Ectodermal cell (in vitro differentiated cells): ENCODE measurements around the gene THSD4.

Source experiments
- H3K27ac ChIP-seq: 2 replicates; pipeline ENCODE4 v1.7.0; 2013; ENCODE audit warnings: mild to moderate bottlenecking, low read depth, low read length; ENCODE audit not compliant: insufficient read depth, poor library complexity, severe bottlenecking
- H3K27me3 ChIP-seq: 2 replicates; pipeline ENCODE4 v1.7.0; 2013; ENCODE audit warnings: mild to moderate bottlenecking, low read length; ENCODE audit not compliant: insufficient read depth, control insufficient read depth, poor library complexity, severe bottlenecking
- H3K36me3 ChIP-seq: one replicate; pipeline ENCODE4 v1.7.0; 2013; ENCODE audit warnings: low read length; ENCODE audit not compliant: control insufficient read depth, insufficient read depth
- H3K4me1 ChIP-seq: one replicate; pipeline ENCODE4 v1.7.0; 2013; ENCODE audit warnings: low read length; ENCODE audit not compliant: control insufficient read depth, insufficient read depth
- H3K4me3 ChIP-seq: 2 replicates; pipeline ENCODE4 v1.7.0; 2013; ENCODE audit warnings: low read depth, low read length, control low read depth; ENCODE audit not compliant: insufficient read depth
- H3K9me3 ChIP-seq: 2 replicates; pipeline ENCODE4 v1.7.0; 2013; ENCODE audit warnings: mild to moderate bottlenecking, low read length, moderate library complexity; ENCODE audit not compliant: control insufficient read depth
- WGBS, 2 experiments: methylation state at CpG; one replicate each; pipeline ENCODE4 v1.1.7; 2013; ENCODE audit warnings: missing lambda C conversion rate in 2 of 2; 5-methylcytosine and 5-hydroxymethylcytosine counted together

Gene THSD4

DNA sequence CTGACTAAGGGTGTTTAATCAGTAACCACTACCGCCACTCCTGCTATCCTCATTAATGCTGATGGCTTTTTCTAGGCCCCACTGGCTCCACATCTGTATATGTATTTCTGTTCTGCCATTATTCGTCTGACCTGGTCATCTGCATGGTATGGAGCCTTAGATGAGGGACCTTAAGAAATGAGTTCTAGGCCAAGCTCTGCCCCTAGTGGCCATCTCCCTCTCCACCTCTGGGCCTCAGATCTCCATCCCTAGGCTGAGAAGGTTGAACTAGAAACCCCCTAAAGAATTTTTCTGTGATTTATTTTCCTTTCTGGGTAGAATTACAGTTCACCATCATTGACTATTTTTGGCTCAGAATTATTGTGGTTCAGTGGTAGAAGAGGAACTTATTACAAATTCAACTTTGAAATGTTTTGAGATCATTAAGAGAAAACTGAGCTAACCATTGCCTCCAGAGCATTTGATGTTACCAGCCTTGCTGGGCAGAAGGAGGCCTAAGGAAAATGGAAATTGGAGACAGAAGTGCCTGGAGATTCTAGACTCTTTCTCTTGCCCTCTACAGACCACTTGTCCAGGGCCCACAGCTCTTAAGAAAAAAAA, 369.9 kb downstream of the THSD4 start:
- WGBS, 2 experiments: 88 to 89% methylated on average over 2 of the region's 2 CpGs
- no peak overlapping the region for H3K27ac ChIP-seq
- no peaks in the 10 kb centered on the region for H3K9me3 ChIP-seq
- no peaks in the 10 kb centered on the region for H3K36me3 ChIP-seq
- H3K4me3 ChIP-seq: no peak overlapping the region
- no peaks in the 10 kb centered on the region for H3K4me1 ChIP-seq
- no peaks in the 10 kb centered on the region for H3K27me3 ChIP-seq

DNA sequence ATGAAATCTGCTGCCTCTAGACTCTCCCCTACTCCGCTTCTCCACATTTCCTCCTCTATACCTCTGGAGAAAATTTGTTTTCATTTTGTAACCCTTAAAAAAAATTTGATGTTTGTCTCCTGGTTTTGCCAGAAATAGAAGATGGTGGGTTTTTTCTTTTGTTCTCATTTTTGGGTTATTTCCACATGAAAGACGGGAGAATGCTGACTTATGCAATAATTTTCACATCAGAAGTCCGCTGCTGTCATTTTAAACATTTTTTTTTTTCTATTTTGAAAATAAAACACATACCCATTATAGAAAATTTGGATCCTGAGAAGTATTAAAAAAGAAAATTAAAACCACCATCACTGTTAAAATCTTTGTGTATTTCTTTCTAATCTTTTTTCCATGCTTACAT, 374.3 kb downstream of the THSD4 start:
- no peaks in the 10 kb centered on the region for H3K9me3 ChIP-seq
- no peaks in the 10 kb centered on the region for H3K27me3 ChIP-seq
- 100% methylated on average over 1 of the region's 3 CpGs for WGBS, 2 experiments
- H3K4me1 ChIP-seq: no peaks in the 10 kb centered on the region
- H3K4me3 ChIP-seq: no peak overlapping the region
- H3K27ac ChIP-seq: no peak overlapping the region
- no peaks in the 10 kb centered on the region for H3K36me3 ChIP-seq

DNA sequence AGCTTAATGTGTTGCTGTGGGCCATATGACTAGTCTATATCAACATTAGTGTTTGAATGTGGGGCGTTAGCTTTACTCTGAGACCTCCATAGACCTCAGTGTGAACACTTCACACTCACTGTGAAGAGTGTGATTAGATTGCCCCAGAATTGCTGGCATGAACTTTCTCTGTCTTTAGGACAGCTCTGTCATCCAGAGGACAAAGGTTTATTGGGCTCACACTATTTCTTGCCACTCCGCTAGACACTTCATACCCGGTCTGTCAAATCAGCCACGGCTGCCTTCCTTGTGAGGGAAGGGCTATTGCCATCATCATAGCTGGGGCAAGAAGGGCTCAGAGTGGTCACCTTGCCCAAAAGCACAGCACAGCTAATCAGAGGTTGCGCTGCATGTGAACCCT, 378.3 kb downstream of the THSD4 start:
- WGBS, 2 experiments: 94 to 96% methylated on average over 5 of the region's 5 CpGs
- Histone ChIP-seq H3K4me3 (no peak overlapping the region), H3K4me1 (no peaks in the 10 kb centered on the region), H3K27ac (no peak overlapping the region), H3K36me3 (no peaks in the 10 kb centered on the region), H3K27me3 (no peaks in the 10 kb centered on the region), H3K9me3 (no peaks in the 10 kb centered on the region)

DNA sequence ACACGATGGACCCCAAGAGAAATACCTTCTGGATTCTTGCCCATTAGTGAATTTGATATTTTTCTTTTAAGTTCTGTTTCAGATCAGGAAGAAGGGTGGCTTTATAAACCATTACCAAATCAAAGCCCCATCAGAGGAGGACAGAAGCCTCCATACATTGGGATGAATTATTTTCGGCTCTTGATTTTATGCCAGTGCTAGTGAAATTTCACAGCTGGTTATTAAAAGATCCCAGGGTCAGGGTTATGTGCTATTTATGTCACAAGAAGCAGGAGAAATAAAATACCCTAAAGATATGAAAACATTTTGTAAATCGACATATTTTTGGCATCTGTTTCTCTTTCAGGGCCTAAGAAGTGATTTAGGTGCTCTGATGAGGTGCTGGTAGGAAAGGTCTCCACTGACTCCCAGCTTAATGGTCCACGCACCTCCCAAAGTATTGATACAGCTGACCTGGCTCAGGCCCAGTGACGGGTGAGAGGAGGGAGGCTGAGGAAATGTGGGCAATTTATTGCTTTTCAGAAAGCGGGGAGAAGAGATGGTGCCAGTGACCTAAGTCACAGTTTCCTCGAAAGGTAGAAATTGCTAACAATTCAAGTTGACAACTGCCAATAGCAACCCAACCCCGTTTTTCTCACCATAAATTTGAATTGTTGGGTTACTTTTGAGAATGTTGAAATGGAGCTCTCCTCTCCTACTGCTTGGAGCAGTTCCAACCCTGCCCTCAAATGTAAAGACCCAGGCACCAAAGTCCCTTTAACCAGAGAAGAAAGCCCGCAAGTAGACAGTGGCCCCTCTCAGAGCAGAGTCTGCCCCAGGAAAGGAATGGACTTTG, 379.5 kb downstream of the THSD4 start:
- H3K9me3 ChIP-seq: no peaks in the 10 kb centered on the region
- no peaks in the 10 kb centered on the region for H3K36me3 ChIP-seq
- H3K4me3 ChIP-seq: no peak overlapping the region
- H3K27ac ChIP-seq: no peak overlapping the region
- WGBS, 2 experiments: 96 to 97% methylated on average over 8 to 9 of the region's 9 CpGs
- no peaks in the 10 kb centered on the region for H3K4me1 ChIP-seq
- H3K27me3 ChIP-seq: no peaks in the 10 kb centered on the region

DNA sequence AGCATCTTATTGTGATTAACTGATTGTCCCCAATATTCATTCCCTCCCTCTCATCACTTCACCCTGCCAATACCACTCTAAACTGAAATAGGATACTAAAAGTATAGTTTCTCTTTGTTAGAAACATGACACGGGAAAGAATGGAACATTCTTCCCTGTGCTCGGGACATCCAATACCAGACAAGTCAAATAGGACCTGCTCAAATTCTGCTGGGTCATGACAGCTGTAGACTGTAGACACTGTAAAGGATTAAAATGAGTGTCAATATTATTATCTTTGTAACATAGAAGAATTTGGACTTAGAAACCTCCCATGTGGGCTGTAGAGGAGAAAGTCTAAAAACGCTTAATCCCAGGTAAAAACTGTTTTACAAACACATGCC, 380.1 kb downstream of the THSD4 start:
- Histone ChIP-seq H3K27ac (no peak overlapping the region), H3K36me3 (no peaks in the 10 kb centered on the region), H3K27me3 (no peaks in the 10 kb centered on the region), H3K4me3 (no peak overlapping the region), H3K9me3 (no peaks in the 10 kb centered on the region), H3K4me1 (no peaks in the 10 kb centered on the region)
- 63 to 64% methylated on average over 3 of the region's 3 CpGs for WGBS, 2 experiments

DNA sequence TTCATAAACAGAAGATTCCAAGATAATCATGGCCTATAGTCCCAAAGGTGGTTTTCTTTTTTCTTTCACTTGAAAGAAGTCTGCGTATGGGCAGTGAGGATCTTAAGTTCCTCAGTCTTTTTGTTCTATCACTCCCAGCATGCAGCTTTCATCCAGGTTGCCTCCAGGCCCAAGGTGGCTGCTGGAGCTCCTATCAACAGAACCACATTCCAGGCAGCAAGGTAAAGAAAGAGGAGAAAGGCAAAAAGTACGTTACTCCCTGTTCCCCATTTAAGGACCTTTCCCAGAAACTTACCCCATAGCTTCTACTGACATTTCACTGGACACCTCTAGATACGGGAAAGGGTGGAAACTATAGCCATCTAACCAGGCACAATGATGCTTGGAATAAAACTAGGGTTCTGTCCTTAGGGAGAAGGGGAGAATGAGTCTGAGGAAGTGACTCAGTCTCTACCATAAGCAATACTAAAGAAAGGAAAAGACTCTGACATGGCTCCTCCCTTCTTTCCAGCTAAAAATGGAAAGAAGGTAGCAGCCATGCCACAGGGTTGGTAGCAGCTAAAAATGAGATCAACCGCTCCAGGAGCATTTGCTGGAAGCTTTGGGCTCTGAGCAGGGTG, 381.2 kb downstream of the THSD4 start:
- H3K27ac ChIP-seq: no peak overlapping the region
- no peak overlapping the region for H3K4me3 ChIP-seq
- 71 to 74% methylated on average over 4 of the region's 4 CpGs for WGBS, 2 experiments
- no peaks in the 10 kb centered on the region for H3K36me3 ChIP-seq
- H3K4me1 ChIP-seq: no peaks in the 10 kb centered on the region
- H3K27me3 ChIP-seq: no peaks in the 10 kb centered on the region
- no peaks in the 10 kb centered on the region for H3K9me3 ChIP-seq

DNA sequence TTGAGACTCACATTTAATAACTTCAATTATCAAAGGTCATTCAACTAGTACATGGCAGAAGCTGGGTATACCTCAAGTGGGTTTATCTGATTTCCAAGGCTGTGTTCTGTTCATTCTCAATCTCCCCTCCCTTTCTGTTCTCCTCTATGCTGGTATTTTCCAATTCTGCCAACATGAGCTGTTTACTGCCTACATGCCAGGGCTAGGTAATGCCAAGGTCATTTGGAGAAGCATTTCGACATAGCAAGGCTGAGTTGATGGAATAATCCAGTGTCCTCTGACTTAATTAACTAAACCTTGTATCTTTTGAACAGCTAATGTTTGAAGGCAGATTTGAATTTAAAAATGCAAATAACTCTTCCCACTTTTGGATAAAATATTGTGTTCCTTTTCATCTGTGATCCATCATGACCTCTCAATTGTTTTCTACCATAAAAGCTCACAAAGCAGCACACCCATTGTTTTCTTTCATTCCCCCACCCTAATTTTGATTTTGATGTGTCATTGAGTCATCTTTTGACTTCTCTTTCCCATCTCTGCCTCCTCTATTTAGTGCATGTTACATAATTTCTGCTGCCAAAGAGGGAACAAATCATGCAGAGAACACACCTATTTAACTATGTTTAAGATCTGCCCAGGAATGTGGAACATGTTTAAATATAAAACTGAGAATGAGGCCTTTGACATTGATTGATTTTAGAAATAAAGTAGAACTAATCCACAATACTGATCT, 386.2 kb downstream of the THSD4 start:
- no peak overlapping the region for H3K27ac ChIP-seq
- no peaks in the 10 kb centered on the region for H3K9me3 ChIP-seq
- H3K36me3 ChIP-seq: no peaks in the 10 kb centered on the region
- H3K4me1 ChIP-seq: no peaks in the 10 kb centered on the region
- WGBS, 2 experiments: 88 to 100% methylated on average over 1 of the region's 1 CpG
- no peaks in the 10 kb centered on the region for H3K27me3 ChIP-seq
- H3K4me3 ChIP-seq: no peak overlapping the region

DNA sequence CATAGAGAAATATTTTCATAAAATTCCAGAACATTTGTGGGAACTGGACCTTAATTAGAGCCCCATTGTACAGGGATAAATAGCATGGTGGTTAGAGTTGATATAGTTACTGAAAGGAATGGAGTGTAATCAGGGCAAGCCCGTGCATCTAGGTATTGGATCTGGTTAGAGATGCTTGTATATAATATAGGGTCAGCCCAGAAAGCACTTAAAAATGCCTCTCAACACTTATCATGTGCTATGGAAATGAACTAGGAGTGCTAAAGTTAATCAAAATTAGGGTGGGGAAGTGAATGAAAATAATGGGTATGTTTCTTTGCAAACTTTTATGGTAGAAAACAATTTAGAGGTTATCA, 386.8 kb downstream of the THSD4 start:
- Histone ChIP-seq H3K9me3 (no peaks in the 10 kb centered on the region), H3K4me3 (no peak overlapping the region), H3K27ac (no peak overlapping the region), H3K36me3 (no peaks in the 10 kb centered on the region), H3K4me1 (no peaks in the 10 kb centered on the region), H3K27me3 (no peaks in the 10 kb centered on the region)
- 90 to 92% methylated on average over 1 of the region's 1 CpG for WGBS, 2 experiments

DNA sequence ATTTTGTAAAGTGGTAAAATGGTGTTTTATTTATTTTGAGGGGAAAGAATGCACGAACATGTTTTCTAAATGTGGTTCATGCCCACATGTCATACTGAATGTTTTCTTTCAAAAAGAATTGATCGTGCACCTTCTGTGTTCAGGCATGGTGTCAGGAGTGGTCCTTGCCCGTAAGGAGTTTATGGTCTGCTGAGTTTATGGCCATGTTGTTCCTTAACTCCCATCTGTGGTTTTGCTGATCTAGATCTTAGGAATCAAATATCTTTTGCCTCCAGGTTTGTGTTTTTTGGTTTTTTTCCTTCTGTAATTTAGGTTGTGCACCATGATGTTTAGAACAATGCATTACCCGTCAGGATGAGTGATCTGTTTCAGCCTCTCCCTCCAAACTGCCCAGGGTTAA, 390.7 kb downstream of the THSD4 start:
- Histone ChIP-seq H3K27me3 (no peaks in the 10 kb centered on the region), H3K27ac (no peak overlapping the region), H3K4me3 (no peak overlapping the region), H3K9me3 (no peaks in the 10 kb centered on the region), H3K36me3 (no peaks in the 10 kb centered on the region), H3K4me1 (no peaks in the 10 kb centered on the region)
- 68 to 73% methylated on average over 4 of the region's 4 CpGs for WGBS, 2 experiments

DNA sequence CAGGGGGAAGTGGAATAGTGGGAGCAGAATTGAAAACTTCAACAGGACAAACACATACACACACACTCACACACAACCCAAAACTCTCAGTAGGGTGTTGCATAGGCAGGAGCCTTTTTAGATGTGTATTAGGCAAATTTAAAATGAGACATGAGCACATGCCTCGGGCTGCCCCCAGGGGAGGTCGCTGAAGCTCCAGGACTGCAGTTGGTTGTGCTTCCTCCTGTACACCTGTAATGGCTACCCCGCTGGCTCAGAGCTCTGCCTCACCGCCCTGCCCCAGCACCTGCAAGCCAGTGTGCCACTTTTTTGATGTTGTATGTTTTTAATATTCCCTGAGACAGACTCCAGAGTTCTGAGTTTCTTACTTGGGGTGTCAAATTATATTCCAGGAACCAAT, 391.7 kb downstream of the THSD4 start:
- no peaks in the 10 kb centered on the region for H3K36me3 ChIP-seq

More for the DNA sequence above, 391.7 kb downstream of the THSD4 start:
- no peaks in the 10 kb centered on the region for H3K27me3 ChIP-seq
- H3K27ac ChIP-seq: no peak overlapping the region
- 73 to 74% methylated on average over 4 of the region's 4 CpGs for WGBS, 2 experiments
- H3K4me3 ChIP-seq: no peak overlapping the region
- H3K9me3 ChIP-seq: no peaks in the 10 kb centered on the region
- no peaks in the 10 kb centered on the region for H3K4me1 ChIP-seq
